ENCODE results near the gene COPZ1.

COPZ1 gene

DNA sequence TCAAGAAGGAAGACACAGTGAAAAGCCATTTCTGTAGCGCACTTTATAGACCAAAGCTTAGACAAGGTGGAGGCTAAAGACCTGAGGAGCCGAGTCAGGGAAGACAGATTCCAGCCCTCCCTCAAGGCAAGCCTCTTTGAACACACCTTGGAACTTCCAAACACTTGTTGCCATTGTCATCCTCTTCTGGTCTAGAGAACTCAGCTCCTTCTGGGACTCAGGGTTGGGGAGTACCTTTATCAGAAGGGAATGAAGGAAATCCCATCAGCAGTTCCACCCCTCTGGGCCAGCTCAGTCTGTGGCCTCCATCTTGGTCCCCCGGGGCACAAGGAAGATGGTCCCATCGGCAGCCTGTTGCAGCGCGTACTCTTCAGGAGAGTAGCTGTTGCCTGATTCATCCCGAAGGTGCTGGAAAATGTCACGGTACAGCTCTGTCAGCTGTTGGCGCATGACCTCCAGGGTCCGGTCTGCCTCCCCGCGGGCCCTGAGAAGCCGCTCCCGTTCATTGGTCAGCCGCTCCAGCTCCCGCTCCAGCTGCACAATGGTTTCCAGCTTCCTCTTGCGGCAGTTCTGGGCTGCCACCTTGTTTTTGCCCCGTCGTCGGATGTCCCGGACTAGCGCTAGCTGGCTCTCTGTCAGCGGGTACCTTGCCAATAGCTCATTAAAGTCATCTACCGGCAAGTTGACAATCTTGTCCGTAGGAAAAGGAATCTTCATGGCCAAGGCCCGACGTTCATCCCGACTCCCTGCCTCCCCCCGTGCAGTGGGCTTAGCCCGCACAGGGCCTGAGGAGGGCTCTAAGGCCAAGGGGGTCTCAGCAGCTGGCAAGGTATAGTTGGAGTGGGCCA, 32.6 kb upstream of the COPZ1 start:
- TF ChIP-seq FOXP2 (optimal IDR thresholded peaks at IDR 0.05; ENCODE audit: borderline replicate concordance, extremely low read depth, extremely low read length, insufficient read depth) (no peak), SIN3A (IDR thresholded peaks at IDR 0.05; ENCODE audit: borderline replicate concordance, insufficient read depth, low read length) (no peak), POLR2AphosphoS5 (IDR thresholded peaks at IDR 0.05; ENCODE audit: low read depth, low read length) (no peak), TAF1 (IDR thresholded peaks at IDR 0.05; ENCODE audit: borderline replicate concordance, insufficient read depth, low read length) (no peak)
- TF ChIP-seq, protein P1, sequence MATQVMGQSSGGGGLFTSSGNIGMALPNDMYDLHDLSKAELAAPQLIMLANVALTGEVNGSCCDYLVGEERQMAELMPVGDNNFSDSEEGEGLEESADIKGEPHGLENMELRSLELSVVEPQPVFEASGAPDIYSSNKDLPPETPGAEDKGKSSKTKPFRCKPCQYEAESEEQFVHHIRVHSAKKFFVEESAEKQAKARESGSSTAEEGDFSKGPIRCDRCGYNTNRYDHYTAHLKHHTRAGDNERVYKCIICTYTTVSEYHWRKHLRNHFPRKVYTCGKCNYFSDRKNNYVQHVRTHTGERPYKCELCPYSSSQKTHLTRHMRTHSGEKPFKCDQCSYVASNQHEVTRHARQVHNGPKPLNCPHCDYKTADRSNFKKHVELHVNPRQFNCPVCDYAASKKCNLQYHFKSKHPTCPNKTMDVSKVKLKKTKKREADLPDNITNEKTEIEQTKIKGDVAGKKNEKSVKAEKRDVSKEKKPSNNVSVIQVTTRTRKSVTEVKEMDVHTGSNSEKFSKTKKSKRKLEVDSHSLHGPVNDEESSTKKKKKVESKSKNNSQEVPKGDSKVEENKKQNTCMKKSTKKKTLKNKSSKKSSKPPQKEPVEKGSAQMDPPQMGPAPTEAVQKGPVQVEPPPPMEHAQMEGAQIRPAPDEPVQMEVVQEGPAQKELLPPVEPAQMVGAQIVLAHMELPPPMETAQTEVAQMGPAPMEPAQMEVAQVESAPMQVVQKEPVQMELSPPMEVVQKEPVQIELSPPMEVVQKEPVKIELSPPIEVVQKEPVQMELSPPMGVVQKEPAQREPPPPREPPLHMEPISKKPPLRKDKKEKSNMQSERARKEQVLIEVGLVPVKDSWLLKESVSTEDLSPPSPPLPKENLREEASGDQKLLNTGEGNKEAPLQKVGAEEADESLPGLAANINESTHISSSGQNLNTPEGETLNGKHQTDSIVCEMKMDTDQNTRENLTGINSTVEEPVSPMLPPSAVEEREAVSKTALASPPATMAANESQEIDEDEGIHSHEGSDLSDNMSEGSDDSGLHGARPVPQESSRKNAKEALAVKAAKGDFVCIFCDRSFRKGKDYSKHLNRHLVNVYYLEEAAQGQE (IDR thresholded peaks at IDR 0.05; ENCODE audit: insufficient read depth in 1 of 2, low read depth in 2 of 2, low read length in 2 of 2), result no peak

DNA sequence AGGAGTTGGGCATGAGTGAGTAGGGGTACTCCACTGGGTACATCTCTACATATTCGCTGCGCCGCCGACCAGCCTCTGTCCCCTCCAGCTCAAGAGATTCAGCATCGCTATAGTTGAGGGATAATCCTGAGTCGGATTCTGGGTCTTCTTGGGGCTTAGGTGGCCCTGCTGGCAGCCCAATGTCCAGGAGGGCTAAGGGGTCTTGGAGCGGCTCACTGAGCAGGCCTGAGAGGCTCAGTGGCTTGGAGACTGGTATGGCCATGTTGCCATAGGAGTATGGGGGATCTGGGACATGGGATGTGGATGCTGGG, 32.0 kb upstream of the COPZ1 start:
- TF ChIP-seq SIN3A (IDR thresholded peaks at IDR 0.05; ENCODE audit: borderline replicate concordance, insufficient read depth, low read length), result no peak
- no peak for TF ChIP-seq FOXP2 (optimal IDR thresholded peaks at IDR 0.05; ENCODE audit: borderline replicate concordance, extremely low read depth, extremely low read length, insufficient read depth)
- TF ChIP-seq POLR2AphosphoS5 (IDR thresholded peaks at IDR 0.05; ENCODE audit: low read depth, low read length), result no peak
- TF ChIP-seq, protein P1 (IDR thresholded peaks at IDR 0.05; ENCODE audit: insufficient read depth in 1 of 2, low read depth in 2 of 2, low read length in 2 of 2), result no peak
- no peak for TF ChIP-seq TAF1 (IDR thresholded peaks at IDR 0.05; ENCODE audit: borderline replicate concordance, insufficient read depth, low read length)

DNA sequence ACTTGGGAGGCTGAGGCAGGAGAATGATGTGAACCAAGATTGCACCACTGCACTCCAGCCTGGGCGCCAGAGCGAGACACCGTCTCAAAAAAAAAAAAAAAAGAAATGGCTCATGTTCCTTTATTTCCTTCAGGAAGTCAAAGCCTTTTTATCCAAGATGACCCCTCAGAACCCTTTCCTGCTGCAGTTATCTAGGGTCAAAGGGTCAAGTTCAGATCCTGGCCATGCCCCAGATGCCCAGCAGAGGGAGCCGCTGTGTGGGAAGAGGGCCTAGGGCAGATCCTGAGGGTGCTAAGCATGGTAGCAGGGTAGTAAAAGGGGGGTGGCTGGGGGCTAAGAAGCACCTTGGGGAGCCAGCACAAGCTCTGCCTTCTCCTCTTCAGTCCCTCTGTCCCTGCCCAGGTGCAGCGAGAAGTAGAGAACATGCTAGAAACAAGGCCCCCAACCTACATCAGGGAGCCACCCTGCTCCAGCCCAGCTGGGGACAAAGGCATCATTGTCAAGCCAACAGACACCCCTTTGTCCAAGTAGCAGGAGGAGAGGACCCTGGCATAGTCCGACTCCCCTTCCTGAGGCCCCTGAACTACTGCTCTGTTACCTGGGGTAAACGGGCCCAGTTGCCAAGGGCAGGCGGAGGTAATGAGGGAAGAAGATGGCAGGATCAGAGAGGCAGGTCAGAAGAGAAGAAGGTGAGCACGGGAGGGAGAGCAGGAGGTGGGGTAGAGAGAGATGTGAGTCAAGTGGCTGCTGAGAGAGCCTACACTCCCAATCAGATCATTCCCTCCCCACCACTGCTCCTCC, 30.6 kb upstream of the COPZ1 start:
- TF ChIP-seq TAF1 (IDR thresholded peaks at IDR 0.05; ENCODE audit: borderline replicate concordance, insufficient read depth, low read length), result no peak

DNA sequence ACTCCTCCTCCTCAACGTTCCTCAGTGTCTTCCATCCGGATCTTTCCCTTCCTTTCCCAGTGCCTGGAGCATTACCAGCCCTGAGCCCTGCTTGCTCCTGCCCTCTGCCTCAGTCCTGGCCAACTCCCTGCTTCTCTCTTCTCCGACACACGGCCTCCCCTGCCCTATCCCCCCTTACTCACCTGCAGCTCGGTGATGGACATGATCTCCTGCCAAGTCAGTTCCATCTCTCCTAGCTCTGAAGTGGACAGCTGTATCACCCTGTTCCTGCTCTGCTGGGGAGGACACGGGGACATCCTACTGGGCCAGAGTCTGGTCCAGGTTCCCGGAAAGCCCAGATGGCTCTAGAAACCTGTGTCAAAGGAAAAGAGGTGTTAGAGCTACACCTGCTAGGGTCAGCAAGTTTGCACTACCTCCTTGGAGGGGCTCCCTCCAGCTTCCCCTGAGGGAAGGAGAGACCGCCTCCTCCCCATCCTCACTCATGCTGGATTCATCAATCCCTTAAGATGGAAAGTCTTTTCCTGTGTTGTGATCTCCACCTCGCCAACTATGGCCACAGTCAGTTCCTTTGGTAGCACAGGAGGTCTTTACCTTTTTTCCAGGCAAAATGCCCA, 29.9 kb upstream of the COPZ1 start:
- TF ChIP-seq POLR2AphosphoS5 (IDR thresholded peaks at IDR 0.05; ENCODE audit: low read depth, low read length) (no peak), SIN3A (IDR thresholded peaks at IDR 0.05; ENCODE audit: borderline replicate concordance, insufficient read depth, low read length) (no peak), FOXP2 (optimal IDR thresholded peaks at IDR 0.05; ENCODE audit: borderline replicate concordance, extremely low read depth, extremely low read length, insufficient read depth) (no peak), TAF1 (IDR thresholded peaks at IDR 0.05; ENCODE audit: borderline replicate concordance, insufficient read depth, low read length) (no peak)
- TF ChIP-seq, protein P1 (IDR thresholded peaks at IDR 0.05; ENCODE audit: insufficient read depth in 1 of 2, low read depth in 2 of 2, low read length in 2 of 2), result no peak

DNA sequence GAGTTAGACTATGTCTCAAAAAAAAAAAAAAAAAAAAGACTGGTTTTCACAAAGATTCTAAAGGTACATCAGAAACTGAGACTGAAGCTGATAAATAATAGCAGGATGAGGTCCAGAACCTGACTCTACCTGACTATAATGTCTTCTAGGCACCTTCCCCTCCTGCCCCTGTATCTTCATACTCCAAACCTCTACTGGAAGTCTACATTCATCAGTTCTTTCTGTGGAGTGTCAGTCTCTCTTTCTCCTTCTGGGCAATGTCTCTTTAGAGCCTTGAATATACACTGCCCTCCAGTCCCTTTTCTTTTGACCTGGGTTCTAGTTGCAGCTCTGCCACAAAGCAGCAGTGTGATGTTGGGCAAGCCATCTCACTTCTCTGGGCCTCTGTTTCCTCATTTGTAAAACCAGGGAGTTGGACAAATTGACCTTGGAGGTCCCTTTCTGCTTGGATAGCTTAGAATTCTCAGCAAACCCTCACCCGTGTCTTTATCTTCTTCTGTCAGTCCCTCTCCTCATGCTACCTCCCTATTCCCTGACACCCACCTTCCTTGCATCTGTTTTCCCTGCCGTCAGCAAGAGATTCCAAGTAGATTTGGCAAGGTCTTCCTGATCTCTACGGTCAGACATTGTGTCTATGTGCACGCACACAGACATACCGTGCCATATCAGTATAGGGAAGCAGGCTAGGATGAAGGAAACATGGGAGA, 28.4 kb upstream of the COPZ1 start:
- no peak for TF ChIP-seq TAF1 (IDR thresholded peaks at IDR 0.05; ENCODE audit: borderline replicate concordance, insufficient read depth, low read length)
- TF ChIP-seq SIN3A (IDR thresholded peaks at IDR 0.05; ENCODE audit: borderline replicate concordance, insufficient read depth, low read length), result no peak
- TF ChIP-seq, protein P1 (IDR thresholded peaks at IDR 0.05; ENCODE audit: insufficient read depth in 1 of 2, low read depth in 2 of 2, low read length in 2 of 2), result no peak
- TF ChIP-seq FOXP2 (optimal IDR thresholded peaks at IDR 0.05; ENCODE audit: borderline replicate concordance, extremely low read depth, extremely low read length, insufficient read depth), result no peak
- TF ChIP-seq POLR2AphosphoS5 (IDR thresholded peaks at IDR 0.05; ENCODE audit: low read depth, low read length), result no peak

All from PFSK-1 (cell line).